GM23338 (cell line): ENCODE measurements around the gene ETF1. TPM values are rescaled to one million over a fixed set of nuclear protein-coding genes. Genes with fewer than 3 reads are reported as not detected.

Experiments
- ATAC-seq: fragments of 200-7000 bp; cut with Tn5 transposase; 3 replicates; pipeline ENCODE4 v1.9.1; 2020
- DNase-seq: peaks from one replicate; pipeline ENCODE4 v3.0.0-alpha.2; 2015; ENCODE audit warnings: low spot score
- H2AFZ ChIP-seq: fragments of 200-600 bp; sonication (generic); 2 replicates; pipeline ENCODE4 v1.8.0; 2016; ENCODE audit warnings: antibody characterized with exemption, mild to moderate bottlenecking, moderate library complexity
- H3F3A ChIP-seq: fragments of 200-600 bp; sonication (generic); replicated peaks from 2 replicates; pipeline ENCODE4 v1.8.0; 2017; ENCODE audit warnings: antibody characterized with exemption, mixed run types, low read depth
- H3K27ac ChIP-seq: fragments of 200-600 bp; sonication (generic); 2 replicates; pipeline ENCODE4 v1.6.1; 2016; ENCODE audit warnings: low read depth
- H3K27me3 ChIP-seq: fragments of 200-600 bp; sonication (generic); 2 replicates; pipeline ENCODE4 v1.8.0; 2016; ENCODE audit warnings: mild to moderate bottlenecking, mixed run types, moderate library complexity; ENCODE audit not compliant: insufficient read depth
- H3K36me3 ChIP-seq: fragments of 200-600 bp; sonication (generic); 2 replicates; pipeline ENCODE4 v1.8.0; 2016; ENCODE audit warnings: mild to moderate bottlenecking; ENCODE audit not compliant: insufficient read depth
- H3K4me1 ChIP-seq: fragments of 200-600 bp; sonication (generic); 2 replicates; pipeline ENCODE4 v1.8.0; 2016; ENCODE audit warnings: mild to moderate bottlenecking, moderate library complexity; ENCODE audit not compliant: insufficient read depth
- H3K4me2 ChIP-seq: fragments of 200-600 bp; sonication (generic); 2 replicates; pipeline ENCODE4 v1.7.1; 2017; ENCODE audit warnings: mixed run types
- H3K4me3 ChIP-seq: fragments of 200-600 bp; sonication (generic); 2 replicates; pipeline ENCODE4 v1.6.1; 2016; ENCODE audit warnings: mixed run types
- H3K79me2 ChIP-seq: fragments of 200-600 bp; sonication (generic); replicated peaks from 2 replicates; pipeline ENCODE4 v1.8.0; 2017; ENCODE audit warnings: mild to moderate bottlenecking; ENCODE audit not compliant: insufficient read depth
- H3K9me2 ChIP-seq: fragments of 200-600 bp; sonication (generic); 2 replicates; pipeline ENCODE4 v1.8.0; 2017; ENCODE audit not compliant: insufficient read depth
- H4K20me1 ChIP-seq: fragments of 200-600 bp; sonication (generic); replicated peaks from 2 replicates; pipeline ENCODE4 v1.8.0; 2017; ENCODE audit warnings: mild to moderate bottlenecking; ENCODE audit not compliant: insufficient read depth
- H3K27ac Mint-ChIP-seq: 2 replicates; pipeline ENCODE4 v1.8.0; 2020; ENCODE audit warnings: inconsistent platforms, mild to moderate bottlenecking, moderate library complexity, mixed read lengths
- H3K27me3 Mint-ChIP-seq: 3 replicates; pipeline ENCODE4 v1.8.0; 2022; ENCODE audit warnings: low read depth, mild to moderate bottlenecking, moderate library complexity, mixed read lengths, inconsistent platforms; ENCODE audit not compliant: insufficient read depth, poor library complexity
- H3K36me3 Mint-ChIP-seq: 3 replicates; pipeline ENCODE4 v1.8.0; 2021; ENCODE audit warnings: low read depth, mild to moderate bottlenecking, inconsistent platforms, moderate library complexity, mixed read lengths
- H3K4me1 Mint-ChIP-seq: 3 replicates; pipeline ENCODE4 v1.8.0; 2020; ENCODE audit warnings: mild to moderate bottlenecking, inconsistent platforms, mixed read lengths
- H3K4me3 Mint-ChIP-seq: 3 replicates; pipeline ENCODE4 v1.8.0; 2021; ENCODE audit warnings: moderate library complexity, mild to moderate bottlenecking, inconsistent platforms, mixed read lengths
- H3K9me3 Mint-ChIP-seq: 3 replicates; pipeline ENCODE4 v1.8.0; 2020; ENCODE audit warnings: moderate library complexity, mild to moderate bottlenecking, inconsistent platforms, mixed read lengths
- CREB1 ChIP-seq: fragments of 250-450 bp; sonication (Bioruptor Pico); IDR thresholded peaks from 2 replicates; pipeline ENCODE4 v1.5.0; 2020; ENCODE audit warnings: low read depth, mild to moderate bottlenecking, moderate library complexity
- NANOG ChIP-seq: IDR thresholded peaks from 2 replicates; pipeline ENCODE4 v1.6.1; 2016; ENCODE audit warnings: antibody characterized with exemption, borderline replicate concordance
- REST ChIP-seq: IDR thresholded peaks from one replicate; pipeline ENCODE4 v1.6.1; 2018; ENCODE audit warnings: antibody characterized with exemption; ENCODE audit not compliant: unreplicated experiment
- STAT1 ChIP-seq: IDR thresholded peaks from one replicate; pipeline ENCODE4 v1.6.1; 2016; ENCODE audit warnings: antibody characterized with exemption; ENCODE audit not compliant: unreplicated experiment
- polyA plus RNA-seq: library from polyadenylated mRNA; unstranded; fragments of >200 nt; fragmentation: Nextera tagmentation; extraction: Ambion mirVana; gene quantifications from 2 replicates; pipeline ENCODE4 v1.2.1, GENCODE V29; 2016
- total RNA-seq: library from RNA; depleted of rRNA; stranded (reverse); fragments of >200 nt; shearing (Covaris generic); gene quantifications from 2 replicates; pipeline ENCODE4 v1.2.3, GENCODE V29; 2014
- TF ChIP-seq, protein P1 (sequence below), 2 experiments: fragments of 200-600 bp in 1 of 2; sonication (generic) in 1 of 2; conservative IDR thresholded peaks; 2 replicates each; pipeline versions ENCODE4 v1.5.1 to v1.6.1; 2016 to 2017; ENCODE audit warnings: antibody characterized with exemption in 2 of 2, low read depth in 2 of 2, mild to moderate bottlenecking in 2 of 2, moderate library complexity in 1 of 2
- TF ChIP-seq, protein P2 (sequence below): IDR thresholded peaks from 2 replicates; pipeline ENCODE4 v1.6.1; 2016; ENCODE audit warnings: antibody characterized with exemption

ETF1 gene
- total and polyA plus RNA-seq, 2 experiments from 2014 or later: 68.9 to 136 TPM

DNA sequence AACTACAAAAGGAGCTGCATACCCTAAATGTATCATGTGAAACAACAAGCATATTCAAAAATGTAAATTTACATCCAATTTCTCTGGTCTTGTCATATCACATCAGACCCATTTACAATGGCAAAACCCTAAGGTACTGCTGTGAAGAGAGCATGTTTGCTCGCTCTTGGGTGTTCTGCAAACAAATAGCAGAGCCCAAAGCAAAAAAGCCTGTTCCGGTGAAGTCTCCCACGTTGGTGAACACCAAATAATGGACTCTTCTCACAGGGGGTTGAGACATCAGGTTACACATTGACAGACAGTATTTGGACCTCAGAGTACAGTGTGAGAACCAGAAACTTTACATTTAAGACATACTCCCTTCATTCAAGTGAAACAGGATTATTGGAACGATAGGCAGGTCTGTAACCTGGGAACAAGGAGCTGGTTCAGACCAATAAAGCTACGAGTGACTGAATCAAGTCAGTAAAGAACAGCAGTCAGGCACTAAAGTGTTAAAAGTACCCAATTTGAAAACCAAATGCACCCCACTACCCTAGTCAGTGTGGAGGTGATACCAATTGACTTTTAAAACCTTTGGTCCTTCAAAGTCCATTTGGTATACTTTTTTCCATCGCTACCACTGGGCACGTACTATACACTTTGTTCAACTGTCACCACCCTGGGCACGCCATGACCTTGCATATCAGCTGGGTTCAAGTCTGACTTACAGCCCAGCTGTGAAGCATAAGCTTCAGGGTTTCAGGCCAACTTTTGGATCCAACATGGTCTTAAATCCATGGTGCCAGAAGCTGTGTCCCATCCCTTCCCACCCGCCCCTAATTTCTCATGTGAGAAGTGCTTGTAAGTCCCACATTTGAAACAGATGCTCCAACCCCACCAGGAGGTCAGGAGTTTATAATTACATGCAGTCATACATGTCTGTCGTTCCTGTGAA, 36.4 kb downstream of the ETF1 start (continued):
- TF ChIP-seq, protein P1, sequence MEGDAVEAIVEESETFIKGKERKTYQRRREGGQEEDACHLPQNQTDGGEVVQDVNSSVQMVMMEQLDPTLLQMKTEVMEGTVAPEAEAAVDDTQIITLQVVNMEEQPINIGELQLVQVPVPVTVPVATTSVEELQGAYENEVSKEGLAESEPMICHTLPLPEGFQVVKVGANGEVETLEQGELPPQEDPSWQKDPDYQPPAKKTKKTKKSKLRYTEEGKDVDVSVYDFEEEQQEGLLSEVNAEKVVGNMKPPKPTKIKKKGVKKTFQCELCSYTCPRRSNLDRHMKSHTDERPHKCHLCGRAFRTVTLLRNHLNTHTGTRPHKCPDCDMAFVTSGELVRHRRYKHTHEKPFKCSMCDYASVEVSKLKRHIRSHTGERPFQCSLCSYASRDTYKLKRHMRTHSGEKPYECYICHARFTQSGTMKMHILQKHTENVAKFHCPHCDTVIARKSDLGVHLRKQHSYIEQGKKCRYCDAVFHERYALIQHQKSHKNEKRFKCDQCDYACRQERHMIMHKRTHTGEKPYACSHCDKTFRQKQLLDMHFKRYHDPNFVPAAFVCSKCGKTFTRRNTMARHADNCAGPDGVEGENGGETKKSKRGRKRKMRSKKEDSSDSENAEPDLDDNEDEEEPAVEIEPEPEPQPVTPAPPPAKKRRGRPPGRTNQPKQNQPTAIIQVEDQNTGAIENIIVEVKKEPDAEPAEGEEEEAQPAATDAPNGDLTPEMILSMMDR (conservative IDR thresholded peaks at IDR 0.05; ENCODE audit: low read depth in 2 of 2): no peak
- TF ChIP-seq REST: no peak

DNA sequence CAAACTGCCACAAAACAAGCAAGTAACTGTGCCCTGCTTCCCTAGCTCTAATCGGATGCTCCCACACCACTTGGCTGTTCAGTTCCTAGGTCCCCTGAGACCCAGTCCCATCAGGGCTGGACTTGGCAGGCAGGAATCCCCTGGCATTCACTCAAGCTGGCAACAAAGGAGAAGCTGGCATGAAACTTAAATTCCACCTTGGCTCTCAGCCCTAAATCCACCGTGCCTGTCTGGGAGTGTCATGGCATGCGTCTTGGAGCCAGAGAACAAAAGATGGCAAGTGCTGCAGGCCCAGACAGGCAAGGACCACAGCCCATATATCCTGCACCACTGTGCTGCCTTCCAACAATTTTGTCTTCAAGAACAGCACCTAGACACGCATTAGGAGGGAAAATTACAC, 38.2 kb downstream of the ETF1 start:
- ATAC-seq (no peak), DNase-seq (no peak)
- TF ChIP-seq NANOG: no peak
- no peak overlapping the region for H3K4me3 Mint-ChIP-seq
- H3K27ac Mint-ChIP-seq: no peak overlapping the region
- peaks cover 17% of the 10 kb centered on the region for H3K27me3 Mint-ChIP-seq
- Histone ChIP-seq H2AFZ (no peak overlapping the region), H3K4me2 (no peak overlapping the region), H3K9me2 (no peaks in the 10 kb centered on the region), H3K27ac (peak overlapping the region; percentile 84), H3F3A (peaks cover 22% of the 10 kb centered on the region), H4K20me1 (peaks cover 15% of the 10 kb centered on the region; the same call in 1 of the 2 replicates), H3K4me1 (no peaks in the 10 kb centered on the region), H3K4me3 (no peak overlapping the region), H3K79me2 (no peaks in the 10 kb centered on the region), H3K36me3 (peaks cover 18% of the 10 kb centered on the region), H3K27me3 (no peaks in the 10 kb centered on the region)
- peaks cover 31% of the 10 kb centered on the region for H3K36me3 Mint-ChIP-seq
- H3K4me1 Mint-ChIP-seq: peaks cover 16% of the 10 kb centered on the region
- H3K9me3 Mint-ChIP-seq: no peaks in the 10 kb centered on the region; the same call in 2 of the 3 replicates

GRCh38 chr5:138503487-138504270, 39.4 kb downstream of the ETF1 start:
- peaks cover 11% of the 10 kb centered on the region; the same call in 1 of the 2 replicates for H3K36me3 ChIP-seq
- Mint-ChIP-seq H3K9me3 (no peaks in the 10 kb centered on the region; the same call in 2 of the 3 replicates), H3K4me1 (peaks cover 16% of the 10 kb centered on the region), H3K4me3 (no peak overlapping the region), H3K27me3 (peaks cover 15% of the 10 kb centered on the region), H3K27ac (no peak overlapping the region), H3K36me3 (peaks cover 21% of the 10 kb centered on the region)
- DNase-seq (peak; percentile 87), ATAC-seq (peak; percentile 83)
- no peaks in the 10 kb centered on the region for H3K27me3 ChIP-seq
- H2AFZ ChIP-seq: no peak overlapping the region
- H4K20me1 ChIP-seq: peaks cover 8% of the 10 kb centered on the region; the same call in 1 of the 2 replicates
- H3F3A ChIP-seq: peaks cover 16% of the 10 kb centered on the region
- no peaks in the 10 kb centered on the region for H3K79me2 ChIP-seq
- H3K9me2 ChIP-seq: no peaks in the 10 kb centered on the region
- TF ChIP-seq CREB1 (CRISPR knock-in tag) (no peak), STAT1 (no peak)
- TF ChIP-seq, protein P2, sequence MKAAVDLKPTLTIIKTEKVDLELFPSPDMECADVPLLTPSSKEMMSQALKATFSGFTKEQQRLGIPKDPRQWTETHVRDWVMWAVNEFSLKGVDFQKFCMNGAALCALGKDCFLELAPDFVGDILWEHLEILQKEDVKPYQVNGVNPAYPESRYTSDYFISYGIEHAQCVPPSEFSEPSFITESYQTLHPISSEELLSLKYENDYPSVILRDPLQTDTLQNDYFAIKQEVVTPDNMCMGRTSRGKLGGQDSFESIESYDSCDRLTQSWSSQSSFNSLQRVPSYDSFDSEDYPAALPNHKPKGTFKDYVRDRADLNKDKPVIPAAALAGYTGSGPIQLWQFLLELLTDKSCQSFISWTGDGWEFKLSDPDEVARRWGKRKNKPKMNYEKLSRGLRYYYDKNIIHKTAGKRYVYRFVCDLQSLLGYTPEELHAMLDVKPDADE: no peak
- TF ChIP-seq, protein P1 (conservative IDR thresholded peaks at IDR 0.05; ENCODE audit: low read depth in 2 of 2): peak; percentile 83 to 84
- peak overlapping the region; percentile 84 for H3K27ac ChIP-seq
- no peak overlapping the region for H3K4me2 ChIP-seq
- no peaks in the 10 kb centered on the region for H3K4me1 ChIP-seq
- no peak overlapping the region for H3K4me3 ChIP-seq
